ENCODE data around the gene ZDHHC1. TPM values are rescaled to one million over a fixed set of nuclear protein-coding genes. Genes with fewer than 3 reads are reported as not detected.
"Not testable (repeated sequence)": the region's sequence is repeated elsewhere in the genome, so short reads cannot be mapped to it uniquely, and the experiment has no call there.

Gene ZDHHC1
- total RNA-seq, 1 experiment from 2014 or later = 4.1 TPM

GRCh38 chr16:67394155-67395104 is 21.8 kb downstream of the ZDHHC1 start:
- no peak for DNase-seq (ENCODE audit: low read depth)

GRCh38 chr16:67393788-67394154 is 22.5 kb downstream of the ZDHHC1 start:
- DNase-seq (ENCODE audit: low read depth) = no peak

GRCh38 chr16:67393111-67393787 is 23.0 kb downstream of the ZDHHC1 start, which contains the start of gene TPPP3:
TSS of gene TPPP3 (minus strand) at chr16:67393498. CDS start at chr16:67391111, 2,387 bp downstream.
- DNase-seq (ENCODE audit: low read depth) = no peak

- DNase-seq (ENCODE audit: low read depth) = no peak
These were observed 23.8 kb downstream of the ZDHHC1 start for GRCh38 chr16:67392301-67393059.

- DNase-seq (ENCODE audit: low read depth) = peak; percentile 19
These were observed 24.6 kb downstream of the ZDHHC1 start for GRCh38 chr16:67391424-67392300.

GRCh38 chr16:67390816-67391423 is 25.4 kb downstream of the ZDHHC1 start:
- DNase-seq (ENCODE audit: low read depth) = no peak

- DNase-seq (ENCODE audit: low read depth) = no peak
These were observed 26.1 kb downstream of the ZDHHC1 start for GRCh38 chr16:67389911-67390815.

GRCh38 chr16:67388591-67388990 is 27.7 kb downstream of the ZDHHC1 start:
- DNase-seq (ENCODE audit: low read depth) = no peak

- no peak for DNase-seq (ENCODE audit: low read depth)
These were observed 28.1 kb downstream of the ZDHHC1 start for GRCh38 chr16:67388191-67388590.

- no peak for DNase-seq (ENCODE audit: low read depth)
These were observed 28.7 kb downstream of the ZDHHC1 start for GRCh38 chr16:67387479-67388079.

- no peak for DNase-seq (ENCODE audit: low read depth)
These were observed 29.3 kb downstream of the ZDHHC1 start for GRCh38 chr16:67386861-67387455.

GRCh38 chr16:67384778-67385510 is 31.3 kb downstream of the ZDHHC1 start:
- no peak for DNase-seq (ENCODE audit: low read depth)

- DNase-seq (ENCODE audit: low read depth) = no peak
These were observed 33.0 kb downstream of the ZDHHC1 start for GRCh38 chr16:67383284-67383683.

GRCh38 chr16:67378642-67379041 is 37.6 kb downstream of the ZDHHC1 start:
- no peak for DNase-seq (ENCODE audit: low read depth)

GRCh38 chr16:67376012-67376411 is 40.3 kb downstream of the ZDHHC1 start:
- DNase-seq (ENCODE audit: low read depth) = not testable (repeated sequence)

GRCh38 chr16:67372664-67373063 is 43.6 kb downstream of the ZDHHC1 start:
- DNase-seq (ENCODE audit: low read depth) = peak; percentile 19

GRCh38 chr16:67370661-67371060 is 45.6 kb downstream of the ZDHHC1 start:
- DNase-seq (ENCODE audit: low read depth) = no peak

All from HT1080 (cell line).